Measurements from ENCODE around the gene AGBL1. TPM values are rescaled to one million over a fixed set of nuclear protein-coding genes. Genes with fewer than 3 reads are reported as not detected.

The AGBL1 gene
- polyA plus RNA-seq, 1 experiment, result not detected

DNA sequence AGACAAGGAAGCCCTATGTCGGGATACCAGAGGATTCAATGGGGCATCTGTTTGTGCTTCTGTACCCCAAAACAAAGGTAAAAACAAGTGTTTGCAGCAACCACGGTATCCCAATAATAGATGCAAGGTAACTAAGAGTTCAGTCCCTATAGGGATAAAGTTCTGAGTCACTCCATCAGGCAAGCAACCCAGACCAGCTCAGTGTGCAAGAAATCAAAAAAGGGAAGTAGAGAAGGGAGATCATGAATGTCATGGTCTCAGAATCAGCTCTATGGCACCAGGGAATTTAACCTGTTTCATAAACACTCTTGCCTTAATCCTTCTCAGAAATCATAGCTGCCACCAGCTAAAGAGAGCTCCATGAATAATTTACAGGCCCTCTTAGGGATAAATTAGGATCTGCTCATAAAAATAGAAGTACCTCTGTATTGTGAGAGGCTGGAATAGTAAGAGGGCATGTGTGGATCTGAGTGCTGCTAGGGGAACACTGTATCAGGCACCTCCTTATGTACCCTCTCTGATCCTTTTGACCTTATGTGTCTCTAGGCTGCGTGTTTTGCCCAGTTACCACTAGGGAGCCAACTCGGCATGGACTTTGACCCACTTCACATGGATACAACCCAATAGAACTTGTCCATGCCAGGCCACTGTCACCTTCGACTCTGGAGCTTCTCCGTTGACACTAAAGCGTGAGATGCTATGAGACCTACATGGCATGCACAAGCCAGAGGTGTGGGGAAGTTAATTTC lies 754.6 kb downstream of the AGBL1 start:
- TF ChIP-seq, protein P1, sequence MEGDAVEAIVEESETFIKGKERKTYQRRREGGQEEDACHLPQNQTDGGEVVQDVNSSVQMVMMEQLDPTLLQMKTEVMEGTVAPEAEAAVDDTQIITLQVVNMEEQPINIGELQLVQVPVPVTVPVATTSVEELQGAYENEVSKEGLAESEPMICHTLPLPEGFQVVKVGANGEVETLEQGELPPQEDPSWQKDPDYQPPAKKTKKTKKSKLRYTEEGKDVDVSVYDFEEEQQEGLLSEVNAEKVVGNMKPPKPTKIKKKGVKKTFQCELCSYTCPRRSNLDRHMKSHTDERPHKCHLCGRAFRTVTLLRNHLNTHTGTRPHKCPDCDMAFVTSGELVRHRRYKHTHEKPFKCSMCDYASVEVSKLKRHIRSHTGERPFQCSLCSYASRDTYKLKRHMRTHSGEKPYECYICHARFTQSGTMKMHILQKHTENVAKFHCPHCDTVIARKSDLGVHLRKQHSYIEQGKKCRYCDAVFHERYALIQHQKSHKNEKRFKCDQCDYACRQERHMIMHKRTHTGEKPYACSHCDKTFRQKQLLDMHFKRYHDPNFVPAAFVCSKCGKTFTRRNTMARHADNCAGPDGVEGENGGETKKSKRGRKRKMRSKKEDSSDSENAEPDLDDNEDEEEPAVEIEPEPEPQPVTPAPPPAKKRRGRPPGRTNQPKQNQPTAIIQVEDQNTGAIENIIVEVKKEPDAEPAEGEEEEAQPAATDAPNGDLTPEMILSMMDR (IDR thresholded peaks at IDR 0.05; ENCODE audit: insufficient read depth, low read depth, low read length), result no peak
- H3K36me3 ChIP-seq (ENCODE audit: control insufficient read depth, insufficient read depth, low read length), result no peaks in the 10 kb centered on the region
- H3K4me3 ChIP-seq (ENCODE audit: low read depth, low read length), result no peak overlapping the region
- DNase-seq (ENCODE audit: low read depth), result no peak
- no peaks in the 10 kb centered on the region for H3K27me3 ChIP-seq (ENCODE audit: control insufficient read depth, insufficient read depth, low read length)
- ChIA-PET POLR2A (no interaction called here), CTCF (interaction anchor here (0.6 kb wide), 1 partner anchor 37 kb away, joined by 4 read pairs; no protein-coding TSS in a partner anchor)

DNA sequence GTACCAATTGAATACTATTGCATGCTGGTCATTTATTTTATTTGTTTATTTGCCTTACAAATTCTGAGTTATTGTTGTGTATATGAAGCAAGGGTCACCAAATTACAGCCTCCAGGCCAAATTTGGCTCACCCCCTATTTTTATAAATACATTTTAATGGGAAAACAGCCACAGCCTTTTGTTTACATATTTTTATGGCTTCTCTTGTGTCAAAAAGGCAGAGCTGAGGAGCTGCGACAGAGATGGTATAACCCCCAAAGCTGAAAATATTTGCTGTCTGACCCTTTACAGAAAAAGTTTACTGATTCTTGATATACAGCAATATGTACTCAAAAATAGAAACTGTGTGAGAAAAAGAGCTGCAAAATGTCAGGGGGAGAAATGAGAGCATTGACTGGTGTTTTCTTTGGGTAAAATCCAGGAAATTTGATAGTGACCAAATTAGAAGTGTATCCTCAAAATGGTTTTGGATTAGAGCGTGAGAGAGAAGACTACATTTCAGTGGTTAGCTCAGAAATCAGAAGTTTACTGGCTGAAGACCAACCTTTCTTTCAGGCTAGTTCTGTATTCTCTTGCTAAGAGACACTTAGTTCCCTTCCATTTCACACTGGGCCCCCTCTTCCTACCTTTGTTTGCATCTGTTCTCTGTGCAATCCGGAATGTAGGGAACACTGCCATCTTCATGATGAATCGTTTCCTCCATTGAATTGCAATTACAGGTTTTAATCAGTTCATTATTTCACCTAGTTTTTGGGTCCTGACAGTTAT lies 757.8 kb downstream of the AGBL1 start:
- Histone ChIP-seq H3K36me3 (ENCODE audit: control insufficient read depth, insufficient read depth, low read length) (no peaks in the 10 kb centered on the region), H3K27me3 (ENCODE audit: control insufficient read depth, insufficient read depth, low read length) (no peaks in the 10 kb centered on the region), H3K4me3 (ENCODE audit: low read depth, low read length) (no peak overlapping the region)
- TF ChIP-seq, protein P1 (IDR thresholded peaks at IDR 0.05; ENCODE audit: insufficient read depth, low read depth, low read length), result no peak
- POLR2A ChIA-PET, result no interaction called here
- DNase-seq (ENCODE audit: low read depth), result no peak
- CTCF ChIA-PET, result no interaction called here

DNA sequence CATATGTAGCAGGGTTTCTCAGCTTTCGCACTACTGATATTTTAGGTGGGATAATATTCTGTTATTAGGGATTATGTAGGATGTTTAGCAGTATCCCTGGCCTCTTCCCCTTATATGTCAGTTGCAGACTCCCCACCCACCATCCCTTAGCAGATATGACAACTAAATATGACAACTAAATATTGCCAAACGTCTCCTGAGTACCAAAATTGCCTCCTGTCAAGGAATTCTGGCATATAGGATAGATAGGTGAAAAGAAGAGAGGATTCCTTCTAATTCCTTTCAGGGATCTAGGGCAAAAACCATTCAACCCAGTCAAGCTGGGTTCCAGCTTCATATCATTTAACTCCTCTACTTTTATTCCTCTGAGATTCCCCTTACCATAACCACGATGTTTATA lies 759.8 kb downstream of the AGBL1 start:
- no peak overlapping the region for H3K4me3 ChIP-seq (ENCODE audit: low read depth, low read length)
- H3K27me3 ChIP-seq (ENCODE audit: control insufficient read depth, insufficient read depth, low read length), result no peaks in the 10 kb centered on the region
- no peaks in the 10 kb centered on the region for H3K36me3 ChIP-seq (ENCODE audit: control insufficient read depth, insufficient read depth, low read length)
- CTCF ChIA-PET, result no interaction called here
- TF ChIP-seq, protein P1 (IDR thresholded peaks at IDR 0.05; ENCODE audit: insufficient read depth, low read depth, low read length), result no peak
- DNase-seq (ENCODE audit: low read depth), result no peak
- POLR2A ChIA-PET, result no interaction called here

DNA sequence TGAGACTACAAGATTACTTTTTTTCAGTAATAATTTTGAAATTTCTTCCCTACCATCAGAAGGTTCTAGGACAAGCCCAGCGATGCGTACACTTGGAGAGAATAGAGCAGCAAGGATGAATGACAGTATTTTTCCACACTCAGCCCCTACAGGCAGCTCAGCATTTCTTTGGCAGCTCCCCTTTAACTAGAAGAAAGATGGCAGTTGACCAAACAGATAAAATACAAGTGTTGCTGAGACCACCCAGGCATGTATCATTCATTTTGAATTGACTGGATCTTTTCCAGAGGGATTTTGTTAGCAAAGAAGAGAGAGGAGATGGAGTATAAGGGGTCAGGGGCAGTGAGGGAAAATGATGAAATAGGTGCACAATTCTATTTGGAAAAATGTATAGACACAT lies 761.3 kb downstream of the AGBL1 start:
- TF ChIP-seq, protein P1 (IDR thresholded peaks at IDR 0.05; ENCODE audit: insufficient read depth, low read depth, low read length), result no peak
- DNase-seq (ENCODE audit: low read depth), result no peak
- CTCF ChIA-PET, result no interaction called here
- Histone ChIP-seq H3K27me3 (ENCODE audit: control insufficient read depth, insufficient read depth, low read length) (no peaks in the 10 kb centered on the region), H3K4me3 (ENCODE audit: low read depth, low read length) (no peak overlapping the region), H3K36me3 (ENCODE audit: control insufficient read depth, insufficient read depth, low read length) (no peaks in the 10 kb centered on the region)
- POLR2A ChIA-PET, result no interaction called here

DNA sequence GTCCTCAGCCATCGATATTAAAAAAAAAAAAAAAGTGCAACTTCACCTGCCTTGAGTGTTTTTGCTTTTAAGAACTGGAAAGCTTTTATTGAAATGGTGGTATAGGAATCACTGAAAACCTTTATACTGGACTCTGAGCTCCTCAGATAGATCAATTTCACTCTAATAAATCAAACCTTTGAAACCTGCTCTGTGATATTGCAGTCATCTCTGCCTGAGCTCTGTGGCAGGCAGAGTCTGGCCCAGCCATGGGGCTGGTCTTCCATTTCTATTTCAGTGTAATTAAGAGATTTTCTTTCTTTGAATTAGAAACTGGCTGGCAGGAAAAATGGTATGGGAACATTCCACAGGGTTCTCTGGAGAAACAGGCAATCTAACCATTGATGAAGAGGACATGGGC lies 762.5 kb downstream of the AGBL1 start:
- CTCF ChIA-PET, result interaction anchor here (0.6 kb wide), 1 partner anchor 1993 kb away, joined by 5 read pairs; no protein-coding TSS in a partner anchor
- H3K27me3 ChIP-seq (ENCODE audit: control insufficient read depth, insufficient read depth, low read length), result no peaks in the 10 kb centered on the region
- no peaks in the 10 kb centered on the region for H3K36me3 ChIP-seq (ENCODE audit: control insufficient read depth, insufficient read depth, low read length)
- no peak overlapping the region for H3K4me3 ChIP-seq (ENCODE audit: low read depth, low read length)
- POLR2A ChIA-PET, result no interaction called here
- TF ChIP-seq, protein P1 (IDR thresholded peaks at IDR 0.05; ENCODE audit: insufficient read depth, low read depth, low read length), result no peak
- DNase-seq (ENCODE audit: low read depth), result no peak

All from BJ (cell line).